ENCODE measurements around the gene FUZ.

- TF ChIP-seq, protein P1, sequence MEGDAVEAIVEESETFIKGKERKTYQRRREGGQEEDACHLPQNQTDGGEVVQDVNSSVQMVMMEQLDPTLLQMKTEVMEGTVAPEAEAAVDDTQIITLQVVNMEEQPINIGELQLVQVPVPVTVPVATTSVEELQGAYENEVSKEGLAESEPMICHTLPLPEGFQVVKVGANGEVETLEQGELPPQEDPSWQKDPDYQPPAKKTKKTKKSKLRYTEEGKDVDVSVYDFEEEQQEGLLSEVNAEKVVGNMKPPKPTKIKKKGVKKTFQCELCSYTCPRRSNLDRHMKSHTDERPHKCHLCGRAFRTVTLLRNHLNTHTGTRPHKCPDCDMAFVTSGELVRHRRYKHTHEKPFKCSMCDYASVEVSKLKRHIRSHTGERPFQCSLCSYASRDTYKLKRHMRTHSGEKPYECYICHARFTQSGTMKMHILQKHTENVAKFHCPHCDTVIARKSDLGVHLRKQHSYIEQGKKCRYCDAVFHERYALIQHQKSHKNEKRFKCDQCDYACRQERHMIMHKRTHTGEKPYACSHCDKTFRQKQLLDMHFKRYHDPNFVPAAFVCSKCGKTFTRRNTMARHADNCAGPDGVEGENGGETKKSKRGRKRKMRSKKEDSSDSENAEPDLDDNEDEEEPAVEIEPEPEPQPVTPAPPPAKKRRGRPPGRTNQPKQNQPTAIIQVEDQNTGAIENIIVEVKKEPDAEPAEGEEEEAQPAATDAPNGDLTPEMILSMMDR (IDR thresholded peaks at IDR 0.05), result no peak
- no peak for TF ChIP-seq EP300 (IDR thresholded peaks at IDR 0.05)
Observed at GRCh38 chr19:49780861-49781260, 32.2 kb downstream of the FUZ start.
